ENCODE measurements around the gene SLC66A2.

GRCh38 chr18:79888016-79888415 lies 63.4 kb downstream of the SLC66A2 start:
- TF ChIP-seq CTCF (IDR thresholded peaks at IDR 0.05) (no peak), EP300 (IDR thresholded peaks at IDR 0.05) (no peak), POLR2A (IDR thresholded peaks at IDR 0.05) (no peak), POLR2AphosphoS5 (IDR thresholded peaks at IDR 0.05) (no peak)

All from stomach (tissue), 4 donors.